ENCODE measurements around the gene BTN1A1. TPM values are rescaled to one million over a fixed set of nuclear protein-coding genes. Genes with fewer than 3 reads are reported as not detected.
A peak's percentile ranks its signal among the peaks of the same experiment; 100 is the strongest.

The BTN1A1 gene
- total and polyA plus RNA-seq, 2 donors = 0.16 TPM; not detected in 1

GRCh38 chr6:26484161-26484560 is 15.9 kb upstream of the BTN1A1 start:
- no peak overlapping the region for H3K27ac ChIP-seq (ENCODE audit: low read depth)
- no peak overlapping the region for H3K4me3 ChIP-seq (ENCODE audit: low read depth, low read length)
- 64% methylated on average over 2 of the region's 2 CpGs for WGBS
- H3K36me3 ChIP-seq (ENCODE audit: insufficient read depth) = no peaks in the 10 kb centered on the region
- no peak for DNase-seq (ENCODE audit: extremely low spot score)
- H3K4me1 ChIP-seq (ENCODE audit: insufficient read depth) = no peaks in the 10 kb centered on the region

- no peaks in the 10 kb centered on the region for H3K36me3 ChIP-seq (ENCODE audit: insufficient read depth)
- WGBS = 85% methylated on average over 6 of the region's 6 CpGs
- no peak overlapping the region for H3K27ac ChIP-seq (ENCODE audit: low read depth)
- no peak overlapping the region for H3K4me3 ChIP-seq (ENCODE audit: low read depth, low read length)
- H3K4me1 ChIP-seq (ENCODE audit: insufficient read depth) = no peaks in the 10 kb centered on the region
- no peak for DNase-seq (ENCODE audit: extremely low spot score)
These were observed 14.9 kb upstream of the BTN1A1 start for GRCh38 chr6:26485112-26485780.

DNA sequence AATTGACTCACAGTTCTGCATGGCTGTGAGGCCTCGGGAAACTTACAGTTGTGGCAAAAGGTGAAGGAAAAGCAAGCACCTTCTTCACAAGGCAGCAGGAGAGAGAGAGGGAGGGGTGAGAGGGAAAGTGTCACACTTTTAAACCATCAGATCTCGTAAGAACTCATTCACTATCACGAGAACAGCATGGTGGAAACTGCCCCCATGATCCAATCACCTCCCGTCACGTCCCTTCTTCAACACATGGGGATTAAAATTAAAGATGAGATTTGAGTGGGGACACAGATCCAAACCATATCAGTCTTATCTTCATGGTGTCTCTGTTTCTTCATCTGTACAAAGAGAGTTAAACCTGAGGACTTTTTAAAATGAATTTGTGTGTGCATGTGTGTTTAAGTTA is 13.7 kb upstream of the BTN1A1 start:
- 76% methylated on average over 5 of the region's 5 CpGs for WGBS
- H3K4me3 ChIP-seq (ENCODE audit: low read depth, low read length) = no peak overlapping the region
- H3K27ac ChIP-seq (ENCODE audit: low read depth) = no peak overlapping the region
- H3K36me3 ChIP-seq (ENCODE audit: insufficient read depth) = no peaks in the 10 kb centered on the region
- no peaks in the 10 kb centered on the region for H3K4me1 ChIP-seq (ENCODE audit: insufficient read depth)
- DNase-seq (ENCODE audit: extremely low spot score) = no peak

- DNase-seq (ENCODE audit: extremely low spot score) = no peak
- H3K36me3 ChIP-seq (ENCODE audit: insufficient read depth) = no peaks in the 10 kb centered on the region
- no peak overlapping the region for H3K4me3 ChIP-seq (ENCODE audit: low read depth, low read length)
- no peaks in the 10 kb centered on the region for H3K4me1 ChIP-seq (ENCODE audit: insufficient read depth)
- H3K27ac ChIP-seq (ENCODE audit: low read depth) = no peak overlapping the region
- WGBS = 95% methylated on average over 1 of the region's 1 CpG
These were observed 12.6 kb upstream of the BTN1A1 start for GRCh38 chr6:26487466-26487865.

- DNase-seq (ENCODE audit: extremely low spot score) = no peak
- no peak overlapping the region for H3K4me3 ChIP-seq (ENCODE audit: low read depth, low read length)
- no peaks in the 10 kb centered on the region for H3K36me3 ChIP-seq (ENCODE audit: insufficient read depth)
- H3K4me1 ChIP-seq (ENCODE audit: insufficient read depth) = no peaks in the 10 kb centered on the region
- no peak overlapping the region for H3K27ac ChIP-seq (ENCODE audit: low read depth)
- 83% methylated on average over 8 of the region's 8 CpGs for WGBS
These were observed 9.8 kb upstream of the BTN1A1 start for GRCh38 chr6:26489996-26490964.

- 75% methylated on average over 5 of the region's 5 CpGs for WGBS
- Histone ChIP-seq H3K4me1 (ENCODE audit: insufficient read depth) (no peaks in the 10 kb centered on the region), H3K36me3 (ENCODE audit: insufficient read depth) (no peaks in the 10 kb centered on the region), H3K4me3 (ENCODE audit: low read depth, low read length) (no peak overlapping the region), H3K27ac (ENCODE audit: low read depth) (no peak overlapping the region)
- DNase-seq (ENCODE audit: extremely low spot score) = no peak
These were observed 8.5 kb upstream of the BTN1A1 start for GRCh38 chr6:26491604-26492003.

- DNase-seq (ENCODE audit: extremely low spot score) = no peak
- no peaks in the 10 kb centered on the region for H3K4me1 ChIP-seq (ENCODE audit: insufficient read depth)
- WGBS = 57% methylated on average over 2 of the region's 2 CpGs
- no peak overlapping the region for H3K27ac ChIP-seq (ENCODE audit: low read depth)
- no peaks in the 10 kb centered on the region for H3K36me3 ChIP-seq (ENCODE audit: insufficient read depth)
- no peak overlapping the region for H3K4me3 ChIP-seq (ENCODE audit: low read depth, low read length)
These were observed 6.8 kb upstream of the BTN1A1 start for GRCh38 chr6:26493258-26493657.

- DNase-seq (ENCODE audit: extremely low spot score) = no peak
- H3K4me1 ChIP-seq (ENCODE audit: insufficient read depth) = no peaks in the 10 kb centered on the region
- WGBS = 89% methylated on average over 3 of the region's 3 CpGs
- no peaks in the 10 kb centered on the region for H3K36me3 ChIP-seq (ENCODE audit: insufficient read depth)
- no peak overlapping the region for H3K27ac ChIP-seq (ENCODE audit: low read depth)
- H3K4me3 ChIP-seq (ENCODE audit: low read depth, low read length) = no peak overlapping the region
These were observed 6.0 kb upstream of the BTN1A1 start for GRCh38 chr6:26494117-26494516.

GRCh38 chr6:26495281-26495680 is 4.8 kb upstream of the BTN1A1 start:
- DNase-seq (ENCODE audit: extremely low spot score) = no peak
- WGBS = 57% methylated on average over 1 of the region's 1 CpG
- Histone ChIP-seq H3K4me3 (ENCODE audit: low read depth, low read length) (no peak overlapping the region), H3K36me3 (ENCODE audit: insufficient read depth) (no peaks in the 10 kb centered on the region), H3K27ac (ENCODE audit: low read depth) (no peak overlapping the region), H3K4me1 (ENCODE audit: insufficient read depth) (no peaks in the 10 kb centered on the region)

DNA sequence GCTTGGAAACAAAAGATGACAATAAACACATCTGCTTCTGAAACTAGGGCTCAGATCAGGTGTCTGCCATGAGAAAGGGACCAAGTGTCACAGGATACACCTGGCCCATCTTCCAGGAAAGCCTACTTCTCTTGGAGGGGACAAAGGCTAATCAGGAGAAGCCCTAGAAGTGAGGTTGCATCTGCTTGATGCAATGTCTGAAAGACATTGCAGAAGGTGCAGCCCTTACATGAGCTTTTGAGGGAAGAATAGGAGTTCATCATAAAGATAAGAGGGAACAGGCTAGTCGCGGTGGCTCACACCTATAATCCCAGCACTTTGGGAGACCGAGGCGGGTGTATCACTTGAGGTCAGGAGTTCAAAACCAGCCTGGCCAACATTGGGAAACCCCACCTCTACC is 2.5 kb upstream of the BTN1A1 start:
- H3K36me3 ChIP-seq (ENCODE audit: insufficient read depth) = no peaks in the 10 kb centered on the region
- no peak for DNase-seq (ENCODE audit: extremely low spot score)

GRCh38 chr6:26501482-26501986 is 1.4 kb downstream of the BTN1A1 start:
- 6% methylated on average over 49 of the region's 49 CpGs for WGBS
- Histone ChIP-seq H3K36me3 (ENCODE audit: insufficient read depth) (no peaks in the 10 kb centered on the region), H3K4me3 (ENCODE audit: low read depth, low read length) (peak overlapping the region; percentile 11), H3K4me1 (ENCODE audit: insufficient read depth) (no peaks in the 10 kb centered on the region), H3K27ac (ENCODE audit: low read depth) (no peak overlapping the region)
- no peak for DNase-seq (ENCODE audit: extremely low spot score)

More for the DNA sequence above, 2.5 kb upstream of the BTN1A1 start:
- H3K27ac ChIP-seq (ENCODE audit: low read depth) = no peak overlapping the region
- H3K4me1 ChIP-seq (ENCODE audit: insufficient read depth) = no peaks in the 10 kb centered on the region
- WGBS = 82% methylated on average over 4 of the region's 4 CpGs
- H3K4me3 ChIP-seq (ENCODE audit: low read depth, low read length) = no peak overlapping the region

DNA sequence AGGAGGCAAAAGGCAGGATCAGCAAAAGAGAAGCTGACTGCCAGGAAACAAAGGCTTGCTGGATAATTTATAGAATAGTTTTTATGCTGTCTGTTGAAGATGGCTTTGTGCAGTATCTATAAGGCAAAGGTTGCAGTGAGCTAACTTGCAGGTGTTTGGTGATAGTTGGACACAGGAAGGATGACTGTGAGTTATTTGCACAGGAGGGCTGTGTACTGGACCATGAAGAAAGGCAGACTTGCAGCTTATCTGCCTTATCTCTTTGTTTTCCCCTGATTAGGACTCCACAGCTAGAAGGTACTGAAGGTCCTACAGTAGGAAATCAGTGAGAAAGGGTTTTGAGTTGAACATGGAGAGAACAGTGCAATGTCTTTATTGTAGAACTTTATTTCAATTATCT is 2.1 kb downstream of the BTN1A1 start:
- Histone ChIP-seq H3K27ac (ENCODE audit: low read depth) (no peak overlapping the region), H3K4me3 (ENCODE audit: low read depth, low read length) (no peak overlapping the region), H3K4me1 (ENCODE audit: insufficient read depth) (no peaks in the 10 kb centered on the region), H3K36me3 (ENCODE audit: insufficient read depth) (no peaks in the 10 kb centered on the region)
- DNase-seq (ENCODE audit: extremely low spot score) = no peak

DNA sequence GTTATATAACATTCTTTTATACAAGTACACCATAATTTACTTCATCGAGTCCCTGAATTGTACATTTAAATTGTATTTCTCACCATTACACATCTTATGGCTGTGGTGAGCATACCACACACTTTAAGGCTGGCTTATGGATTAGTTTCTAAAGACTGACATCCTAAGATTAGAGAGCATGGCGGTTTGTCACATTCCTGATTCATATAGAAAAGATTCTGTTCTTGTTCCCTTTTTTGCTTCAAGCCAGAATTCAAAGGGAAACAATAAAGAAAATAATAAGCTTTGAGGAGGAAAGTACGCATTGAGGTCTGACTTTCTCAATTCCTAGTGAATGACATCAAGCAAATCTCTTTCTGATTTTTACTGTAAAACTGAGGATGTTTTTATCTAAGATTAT is 2.5 kb downstream of the BTN1A1 start:
- Histone ChIP-seq H3K27ac (ENCODE audit: low read depth) (no peak overlapping the region), H3K4me1 (ENCODE audit: insufficient read depth) (no peaks in the 10 kb centered on the region), H3K4me3 (ENCODE audit: low read depth, low read length) (no peak overlapping the region), H3K36me3 (ENCODE audit: insufficient read depth) (no peaks in the 10 kb centered on the region)
- no peak for DNase-seq (ENCODE audit: extremely low spot score)
- WGBS = 91% methylated on average over 3 of the region's 3 CpGs

GRCh38 chr6:26507658-26508057 is 7.6 kb downstream of the BTN1A1 start:
- no peaks in the 10 kb centered on the region for H3K36me3 ChIP-seq (ENCODE audit: insufficient read depth)
- no peak overlapping the region for H3K27ac ChIP-seq (ENCODE audit: low read depth)
- no peak overlapping the region for H3K4me3 ChIP-seq (ENCODE audit: low read depth, low read length)
- H3K4me1 ChIP-seq (ENCODE audit: insufficient read depth) = no peaks in the 10 kb centered on the region
- 71% methylated on average over 3 of the region's 3 CpGs for WGBS
- no peak for DNase-seq (ENCODE audit: extremely low spot score)

All from urinary bladder (tissue), 4 donors.